IMR-90 (cell line): ENCODE measurements around the gene RPS6KA5. TPM values are rescaled to one million over a fixed set of nuclear protein-coding genes. Genes with fewer than 3 reads are reported as not detected.

Experiments used
- microRNA-seq, 2 experiments: library from miRNA; stranded (forward) in 1 of 2; unstranded in 1 of 2; fragments of 10-50 nt in 1 of 2; fragments of <30 nt in 1 of 2; gene quantifications in 1 of 2; microRNA quantifications in 1 of 2; one replicate each; pipeline versions ENCODE3 to v1.1.0; 2013 to 2020; ENCODE audit not compliant: insufficient read depth in 1 of 2, insufficient read length in 1 of 2, unreplicated experiment in 1 of 2
- polyA plus RNA-seq, 3 experiments: library from polyadenylated mRNA; depleted of rRNA; stranded (reverse); fragments of >200 nt; gene quantifications; 2 replicates each; pipeline ENCODE4 v1.2.3, GENCODE V29; 2012; ENCODE audit warnings: low replicate concordance in 1 of 3
- small RNA-seq, 5 experiments: library from RNA; depleted of rRNA; stranded (forward); fragments of <200 nt; gene quantifications; one replicate each; pipeline ENCODE3, GENCODE V24; 2012
- total RNA-seq: library from RNA; depleted of rRNA; stranded (reverse); fragments of >200 nt; gene quantifications from 2 replicates; pipeline ENCODE4 v1.2.3, GENCODE V29; 2012; rRNA removed

RPS6KA5 gene
- total and polyA plus RNA-seq, 2 of the 4 experiments (the other 2 are of a cell fraction), result 0.36 TPM

Small RNA genes within 50 kb of the gene (microRNA-seq; reads per million reads assigned to microRNA genes)
- gene RNU7-30P (ENCODE audit: insufficient read depth, insufficient read length), result not detected

Small RNA genes within 50 kb of the gene (small RNA-seq; reads per million reads assigned to genes)
- 0 reads per million in 5 experiments for gene RNU7-30P

Other genes starting within 250 kb of the RPS6KA5 start
- 16.1 and 18.1 TPM in 2 replicates for gene TTC7B, start 244.2 kb downstream of the RPS6KA5 start, total RNA-seq
- 35.3 and 42.6 TPM in 2 replicates for gene TTC7B, start 244.2 kb downstream of the RPS6KA5 start, polyA plus RNA-seq (2012; rRNA removed)
- gene DGLUCY, start 53.4 kb upstream of the RPS6KA5 start, total RNA-seq, result 8.6 and 13.3 TPM in 2 replicates
- 7.5 and 8.5 TPM in 2 replicates for gene DGLUCY, start 53.4 kb upstream of the RPS6KA5 start, polyA plus RNA-seq (2012; rRNA removed)
- 0.28 and 0.72 TPM in 2 replicates for gene GPR68, start 184.1 kb upstream of the RPS6KA5 start, total RNA-seq
- gene GPR68, start 184.1 kb upstream of the RPS6KA5 start, polyA plus RNA-seq (2012; rRNA removed), result 0.94 and 1.0 TPM in 2 replicates